Keratinocyte (primary cell): ENCODE measurements around the gene CFAP43.

Source experiments
- CTCF ChIP-seq, 3 experiments: IDR thresholded peaks in 1 of 3; conservative IDR thresholded peaks in 1 of 3; optimal IDR thresholded peaks in 1 of 3; 2 replicates in 2 of 3; 3 replicates in 1 of 3; pipeline versions ENCODE3 to v1.5.1; 2011; ENCODE audit warnings: low read length in 3 of 3, mild to moderate bottlenecking in 3 of 3, moderate library complexity in 2 of 3, control low read depth in 1 of 3, inconsistent platforms in 1 of 3; ENCODE audit not compliant: insufficient read depth in 2 of 3; ENCODE audit errors: extremely low read depth in 1 of 3
- EZH2 ChIP-seq: IDR thresholded peaks from one replicate; pipeline ENCODE4 v1.6.1; 2012; ENCODE audit warnings: inconsistent platforms, mild to moderate bottlenecking, low read length, moderate library complexity

GRCh38 chr10:104245066-104245632 is 13.0 kb upstream of the CFAP43 start:
- TF ChIP-seq CTCF (optimal IDR thresholded peaks at IDR 0.05 in 1 of 3, IDR thresholded peaks at IDR 0.05 in 1 of 3, conservative IDR thresholded peaks at IDR 0.05 in 1 of 3; ENCODE audit: extremely low read depth in 1 of 3, insufficient read depth in 2 of 3, low read length in 3 of 3) (no peak), EZH2 (no peak)
